ENCODE results near the gene KIAA0930.

Gene KIAA0930

GRCh38 chr22:45207533-45207932, 33.2 kb downstream of the KIAA0930 start:
- in situ Hi-C loops (cut with MboI; ENCODE audit: low sequenced_read_pairs, unreplicated experiment): no loop called here
- TF ChIP-seq CTCF (IDR thresholded peaks at IDR 0.05; ENCODE audit: borderline replicate concordance, control extremely low read depth, extremely low read depth, insufficient read depth, missing control alignments): no peak
- no peak for DNase-seq (ENCODE audit: low spot score)

- in situ Hi-C loops (cut with MboI; ENCODE audit: low sequenced_read_pairs, unreplicated experiment): no loop called here
- no peak for TF ChIP-seq CTCF (IDR thresholded peaks at IDR 0.05; ENCODE audit: borderline replicate concordance, control extremely low read depth, extremely low read depth, insufficient read depth, missing control alignments)
- DNase-seq (ENCODE audit: low spot score): no peak
These were observed 34.5 kb downstream of the KIAA0930 start for GRCh38 chr22:45206233-45206632.

GRCh38 chr22:45205276-45205925, 35.3 kb downstream of the KIAA0930 start:
- no peak for DNase-seq (ENCODE audit: low spot score)
- in situ Hi-C loops (cut with MboI; ENCODE audit: low sequenced_read_pairs, unreplicated experiment): no loop called here
- TF ChIP-seq CTCF (IDR thresholded peaks at IDR 0.05; ENCODE audit: borderline replicate concordance, control extremely low read depth, extremely low read depth, insufficient read depth, missing control alignments): no peak

- in situ Hi-C loops (cut with MboI; ENCODE audit: low sequenced_read_pairs, unreplicated experiment): no loop called here
- DNase-seq (ENCODE audit: low spot score): no peak
These were observed 35.9 kb downstream of the KIAA0930 start for GRCh38 chr22:45204819-45205218.

GRCh38 chr22:45204241-45204640, 36.5 kb downstream of the KIAA0930 start:
- DNase-seq (ENCODE audit: low spot score): no peak
- no peak for TF ChIP-seq CTCF (IDR thresholded peaks at IDR 0.05; ENCODE audit: borderline replicate concordance, control extremely low read depth, extremely low read depth, insufficient read depth, missing control alignments)
- in situ Hi-C loops (cut with MboI; ENCODE audit: low sequenced_read_pairs, unreplicated experiment): no loop called here

More at GRCh38 chr22:45204819-45205218, 35.9 kb downstream of the KIAA0930 start:
- no peak for TF ChIP-seq CTCF (IDR thresholded peaks at IDR 0.05; ENCODE audit: borderline replicate concordance, control extremely low read depth, extremely low read depth, insufficient read depth, missing control alignments)

GRCh38 chr22:45203150-45203951, 37.3 kb downstream of the KIAA0930 start:
- TF ChIP-seq CTCF (IDR thresholded peaks at IDR 0.05; ENCODE audit: borderline replicate concordance, control extremely low read depth, extremely low read depth, insufficient read depth, missing control alignments): no peak
- no peak for DNase-seq (ENCODE audit: low spot score)
- in situ Hi-C loops (cut with MboI; ENCODE audit: low sequenced_read_pairs, unreplicated experiment): no loop called here
